Gastroesophageal sphincter (tissue), 4 donors: ENCODE data around the gene RABEP1. TPM values are rescaled to one million over a fixed set of nuclear protein-coding genes. Genes with fewer than 3 reads are reported as not detected.

ENCODE experiments used
- ATAC-seq: fragments of 150-250 bp; one replicate; pipeline ENCODE4 v1.9.1; 2016; ENCODE audit warnings: mild to moderate bottlenecking, moderate library complexity
- H3K27ac ChIP-seq, 4 donors: fragments of 200-600 bp; sonication (generic) in 3 of 4; 1 replicate in 3 of 4; 2 replicates in 1 of 4; pipeline ENCODE4 v1.5.1; 2016 to 2019
- H3K27me3 ChIP-seq: fragments of 200-600 bp; sonication (generic); one replicate; pipeline ENCODE4 v1.5.1; 2019
- H3K36me3 ChIP-seq, 2 donors: fragments of 200-600 bp; sonication (generic); one replicate each; pipeline ENCODE4 v1.5.1; 2019; ENCODE audit warnings: control low read depth in 1 of 2
- H3K4me1 ChIP-seq, 3 donors: fragments of 200-600 bp; sonication (generic); 1 replicate in 2 of 3; 2 replicates in 1 of 3; pipeline ENCODE4 v1.5.1; 2016 to 2019; ENCODE audit warnings: control low read depth in 2 of 3
- H3K4me3 ChIP-seq, 2 donors: fragments of 200-600 bp; sonication (generic); one replicate each; pipeline ENCODE4 v1.5.1; 2019; ENCODE audit warnings: mild to moderate bottlenecking in 1 of 2, moderate library complexity in 1 of 2
- H3K9me3 ChIP-seq, 3 donors: fragments of 200-600 bp; sonication (generic); one replicate each; pipeline ENCODE4 v1.5.1; 2017 to 2019; ENCODE audit warnings: control low read depth in 2 of 3
- CTCF ChIP-seq, 4 experiments: fragments of 200-600 bp in 2 of 4; fragments of 450-650 bp in 2 of 4; sonication (generic) in 1 of 4; IDR thresholded peaks; one replicate each; pipeline ENCODE4 v1.5.1; 2017 to 2019; ENCODE audit warnings: antibody characterized with exemption in 4 of 4, mild to moderate bottlenecking in 2 of 4, moderate library complexity in 2 of 4
- EP300 ChIP-seq: sonication (generic); formaldehyde crosslinking; IDR thresholded peaks from one replicate; pipeline ENCODE4 v1.6.1; 2017; ENCODE audit warnings: antibody characterized with exemption, mild to moderate bottlenecking
- POLR2A ChIP-seq, 2 donors: fragments of 450-650 bp; IDR thresholded peaks; one replicate each; pipeline ENCODE4 v1.6.1; 2017; ENCODE audit warnings: antibody characterized with exemption in 2 of 2, mild to moderate bottlenecking in 2 of 2, moderate library complexity in 1 of 2
- POLR2AphosphoS5 ChIP-seq: sonication (generic); formaldehyde crosslinking; IDR thresholded peaks from one replicate; pipeline ENCODE4 v1.6.1; 2017; ENCODE audit warnings: antibody characterized with exemption
- WGBS, 2 donors: methylation state at CpG; one replicate each; pipeline ENCODE4 v1.1.5; 2018; ENCODE audit warnings: low coverage in 1 of 2; 5-methylcytosine and 5-hydroxymethylcytosine counted together
- total RNA-seq, 4 donors: library from RNA; depleted of rRNA; stranded (reverse); fragments of >200 nt; gene quantifications; one replicate each; pipeline ENCODE4 v1.1.0, GENCODE V29; 2016

The RABEP1 gene
- total RNA-seq, 4 donors from 2014 or later, result 47.4 to 63.4 (median 61.3) TPM

- 63 to 80% methylated on average over 1 to 13 of the region's 22 CpGs for WGBS, 2 donors
- TF ChIP-seq EP300 (no peak), POLR2AphosphoS5 (no peak), POLR2A (IDR thresholded peaks at IDR 0.05) (no peak), CTCF (IDR thresholded peaks at IDR 0.05) (no peak)
- no peak for ATAC-seq
Observed at GRCh38 chr17:5248821-5249479, 33.1 kb upstream of the RABEP1 start.

GRCh38 chr17:5249615-5250014 lies 32.5 kb upstream of the RABEP1 start:
- WGBS, 2 donors, result 0 to 2% methylated on average over 1 to 4 of the region's 4 CpGs

More at GRCh38 chr17:5248821-5249479, 33.1 kb upstream of the RABEP1 start:
- no peaks in the 10 kb centered on the region for H3K9me3 ChIP-seq
- no peaks in the 10 kb centered on the region for H3K36me3 ChIP-seq
- no peak overlapping the region for H3K27ac ChIP-seq
- H3K4me3 ChIP-seq, result no peak overlapping the region
- H3K4me1 ChIP-seq, result no peaks in the 10 kb centered on the region
- peaks cover 40% of the 10 kb centered on the region for H3K27me3 ChIP-seq

GRCh38 chr17:5254414-5254813 lies 27.7 kb upstream of the RABEP1 start:
- no peak for TF ChIP-seq POLR2A (IDR thresholded peaks at IDR 0.05)
- TF ChIP-seq EP300, result no peak
- TF ChIP-seq POLR2AphosphoS5, result no peak
- TF ChIP-seq CTCF (IDR thresholded peaks at IDR 0.05), result no peak
- H3K9me3 ChIP-seq, result no peaks in the 10 kb centered on the region
- H3K4me1 ChIP-seq, result no peaks in the 10 kb centered on the region
- no peaks in the 10 kb centered on the region for H3K27me3 ChIP-seq
- WGBS, 2 donors, result 0 to 69% methylated on average over 1 to 6 of the region's 7 CpGs
- no peak for ATAC-seq
- no peak overlapping the region for H3K4me3 ChIP-seq
- H3K27ac ChIP-seq, result no peak overlapping the region
- no peaks in the 10 kb centered on the region for H3K36me3 ChIP-seq

More at GRCh38 chr17:5249615-5250014, 32.5 kb upstream of the RABEP1 start:
- Histone ChIP-seq H3K27me3 (peaks cover 34% of the 10 kb centered on the region), H3K9me3 (no peaks in the 10 kb centered on the region), H3K4me1 (no peaks in the 10 kb centered on the region), H3K4me3 (no peak overlapping the region), H3K36me3 (no peaks in the 10 kb centered on the region), H3K27ac (no peak overlapping the region)
- peak; percentile 68 for ATAC-seq
- TF ChIP-seq CTCF (IDR thresholded peaks at IDR 0.05), result peak; percentile 45 to 66 (median 64)
- no peak for TF ChIP-seq EP300
- no peak for TF ChIP-seq POLR2A (IDR thresholded peaks at IDR 0.05)
- no peak for TF ChIP-seq POLR2AphosphoS5

- Histone ChIP-seq H3K9me3 (no peaks in the 10 kb centered on the region), H3K4me1 (no peaks in the 10 kb centered on the region), H3K27me3 (no peaks in the 10 kb centered on the region), H3K27ac (no peak overlapping the region), H3K36me3 (no peaks in the 10 kb centered on the region), H3K4me3 (no peak overlapping the region)
- no peak for ATAC-seq
- 72 to 73% methylated on average over 3 to 4 of the region's 5 CpGs for WGBS, 2 donors
- no peak for TF ChIP-seq CTCF (IDR thresholded peaks at IDR 0.05)
- TF ChIP-seq EP300, result no peak
- no peak for TF ChIP-seq POLR2A (IDR thresholded peaks at IDR 0.05)
- TF ChIP-seq POLR2AphosphoS5, result no peak
Observed at GRCh38 chr17:5254903-5255521, 27.1 kb upstream of the RABEP1 start.

GRCh38 chr17:5257124-5257523 lies 25.0 kb upstream of the RABEP1 start:
- 77 to 79% methylated on average over 2 to 3 of the region's 5 CpGs for WGBS, 2 donors
- no peaks in the 10 kb centered on the region for H3K36me3 ChIP-seq
- no peaks in the 10 kb centered on the region for H3K4me1 ChIP-seq
- no peaks in the 10 kb centered on the region for H3K9me3 ChIP-seq
- no peak overlapping the region for H3K4me3 ChIP-seq
- H3K27me3 ChIP-seq, result no peaks in the 10 kb centered on the region
- TF ChIP-seq POLR2AphosphoS5, result no peak
- TF ChIP-seq CTCF (IDR thresholded peaks at IDR 0.05), result no peak
- no peak for TF ChIP-seq EP300
- no peak for TF ChIP-seq POLR2A (IDR thresholded peaks at IDR 0.05)
- no peak for ATAC-seq
- no peak overlapping the region for H3K27ac ChIP-seq
